ENCODE data around the gene PIGK.

The PIGK gene

DNA sequence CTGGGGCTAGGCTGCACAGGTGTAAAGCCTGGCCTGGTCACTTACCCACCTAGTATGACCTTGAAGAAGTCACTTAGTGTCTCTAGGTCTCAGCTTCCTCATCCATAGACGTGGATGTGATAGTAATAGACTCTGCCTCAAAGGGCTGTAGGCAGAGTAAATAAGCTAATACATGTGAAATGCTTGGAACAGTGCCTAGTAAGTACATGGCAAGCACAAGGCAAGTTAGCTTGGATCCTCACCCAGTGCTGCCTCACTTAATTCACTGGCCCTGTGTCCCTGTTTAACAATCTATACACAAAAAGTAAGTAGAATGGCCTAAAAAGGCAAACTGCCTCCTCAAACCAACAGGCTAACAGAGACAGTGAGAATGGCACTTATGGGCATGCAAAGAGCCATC lies 167.8 kb downstream of the PIGK start:
- H3K27me3 ChIP-seq (ENCODE audit: insufficient read depth, poor library complexity, severe bottlenecking) = no peaks in the 10 kb centered on the region
- no peak for ATAC-seq (ENCODE audit: low read depth)

DNA sequence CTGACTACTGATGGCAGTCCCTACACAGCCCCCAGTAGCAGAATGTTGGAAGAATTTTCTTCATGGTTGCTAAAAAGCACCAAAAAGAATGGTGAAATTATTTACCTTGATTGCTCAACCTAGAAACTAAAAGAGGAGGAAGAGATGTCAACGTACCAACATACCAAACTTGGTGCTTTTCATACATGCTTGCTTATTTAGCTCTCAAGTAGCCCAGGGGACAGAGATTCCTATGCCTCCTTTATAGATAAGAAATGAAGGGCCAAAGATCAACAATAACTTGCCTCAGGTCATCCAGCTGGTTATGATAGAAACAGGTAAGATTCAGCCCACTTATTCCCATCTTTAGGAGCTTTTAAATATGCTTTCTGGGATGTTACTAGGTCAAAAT lies 170.6 kb downstream of the PIGK start:
- DNase-seq (ENCODE audit: low spot score) (no peak), ATAC-seq (ENCODE audit: low read depth) (no peak)
- Histone ChIP-seq H3K36me3 (ENCODE audit: low read depth) (no peaks in the 10 kb centered on the region; the same call in 1 of the 2 replicates), H3K27ac (ENCODE audit: poor library complexity, severe bottlenecking) (no peak overlapping the region), H3K9me3 (ENCODE audit: severe bottlenecking) (no peaks in the 10 kb centered on the region), H3K4me1 (ENCODE audit: insufficient read depth, poor library complexity, severe bottlenecking) (no peaks in the 10 kb centered on the region), H3K27me3 (ENCODE audit: insufficient read depth, poor library complexity, severe bottlenecking) (no peaks in the 10 kb centered on the region), H3K4me3 (ENCODE audit: severe bottlenecking) (no peak overlapping the region)
- TF ChIP-seq, protein P1, sequence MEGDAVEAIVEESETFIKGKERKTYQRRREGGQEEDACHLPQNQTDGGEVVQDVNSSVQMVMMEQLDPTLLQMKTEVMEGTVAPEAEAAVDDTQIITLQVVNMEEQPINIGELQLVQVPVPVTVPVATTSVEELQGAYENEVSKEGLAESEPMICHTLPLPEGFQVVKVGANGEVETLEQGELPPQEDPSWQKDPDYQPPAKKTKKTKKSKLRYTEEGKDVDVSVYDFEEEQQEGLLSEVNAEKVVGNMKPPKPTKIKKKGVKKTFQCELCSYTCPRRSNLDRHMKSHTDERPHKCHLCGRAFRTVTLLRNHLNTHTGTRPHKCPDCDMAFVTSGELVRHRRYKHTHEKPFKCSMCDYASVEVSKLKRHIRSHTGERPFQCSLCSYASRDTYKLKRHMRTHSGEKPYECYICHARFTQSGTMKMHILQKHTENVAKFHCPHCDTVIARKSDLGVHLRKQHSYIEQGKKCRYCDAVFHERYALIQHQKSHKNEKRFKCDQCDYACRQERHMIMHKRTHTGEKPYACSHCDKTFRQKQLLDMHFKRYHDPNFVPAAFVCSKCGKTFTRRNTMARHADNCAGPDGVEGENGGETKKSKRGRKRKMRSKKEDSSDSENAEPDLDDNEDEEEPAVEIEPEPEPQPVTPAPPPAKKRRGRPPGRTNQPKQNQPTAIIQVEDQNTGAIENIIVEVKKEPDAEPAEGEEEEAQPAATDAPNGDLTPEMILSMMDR (IDR thresholded peaks at IDR 0.05; ENCODE audit: poor library complexity, severe bottlenecking) = no peak

More for the DNA sequence above, 167.8 kb downstream of the PIGK start:
- TF ChIP-seq, protein P1 (IDR thresholded peaks at IDR 0.05; ENCODE audit: poor library complexity, severe bottlenecking) = no peak
- Histone ChIP-seq H3K27ac (ENCODE audit: poor library complexity, severe bottlenecking) (no peak overlapping the region), H3K4me1 (ENCODE audit: insufficient read depth, poor library complexity, severe bottlenecking) (no peaks in the 10 kb centered on the region), H3K36me3 (ENCODE audit: low read depth) (no peaks in the 10 kb centered on the region; the same call in 1 of the 2 replicates), H3K9me3 (ENCODE audit: severe bottlenecking) (no peaks in the 10 kb centered on the region), H3K4me3 (ENCODE audit: severe bottlenecking) (no peak overlapping the region)
- DNase-seq (ENCODE audit: low spot score) = no peak

DNA sequence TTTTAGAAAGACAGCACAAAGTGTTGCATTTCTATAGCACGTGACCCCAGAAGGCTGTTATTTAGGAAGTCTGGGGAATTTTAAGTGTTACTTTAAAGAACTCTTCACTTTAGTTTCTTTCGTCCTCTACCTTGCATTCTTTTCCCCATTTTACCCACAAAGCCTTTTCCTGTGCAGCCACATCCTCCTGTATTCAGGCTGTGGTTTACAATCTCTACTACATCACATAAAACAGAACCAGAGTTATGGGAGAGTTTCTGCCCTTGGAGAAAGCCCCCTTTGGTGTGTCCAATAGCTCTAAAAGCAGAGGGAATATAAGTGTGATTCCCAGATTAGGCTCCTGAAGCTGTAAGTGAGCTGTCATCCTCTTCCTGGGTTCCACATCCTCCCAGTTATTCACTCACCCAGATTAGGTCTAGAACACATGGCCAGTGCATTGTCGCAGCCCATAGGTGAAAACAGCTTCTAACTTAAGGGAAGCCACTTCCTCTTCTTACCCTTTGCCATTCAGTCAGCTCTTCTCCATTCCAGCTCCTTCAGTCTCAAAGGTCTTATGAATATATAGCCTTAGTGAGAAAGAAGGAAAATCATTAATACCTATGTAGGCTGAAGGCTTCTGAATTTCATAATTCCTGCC lies 171.1 kb downstream of the PIGK start:
- H3K27ac ChIP-seq (ENCODE audit: poor library complexity, severe bottlenecking) = no peak overlapping the region
- no peak overlapping the region for H3K4me3 ChIP-seq (ENCODE audit: severe bottlenecking)
- ATAC-seq (ENCODE audit: low read depth) (no peak), DNase-seq (ENCODE audit: low spot score) (no peak)
- H3K9me3 ChIP-seq (ENCODE audit: severe bottlenecking) = no peaks in the 10 kb centered on the region
- TF ChIP-seq, protein P1 (IDR thresholded peaks at IDR 0.05; ENCODE audit: poor library complexity, severe bottlenecking) = no peak
- H3K36me3 ChIP-seq (ENCODE audit: low read depth) = no peaks in the 10 kb centered on the region; the same call in 1 of the 2 replicates
- H3K4me1 ChIP-seq (ENCODE audit: insufficient read depth, poor library complexity, severe bottlenecking) = no peaks in the 10 kb centered on the region
- H3K27me3 ChIP-seq (ENCODE audit: insufficient read depth, poor library complexity, severe bottlenecking) = no peaks in the 10 kb centered on the region

DNA sequence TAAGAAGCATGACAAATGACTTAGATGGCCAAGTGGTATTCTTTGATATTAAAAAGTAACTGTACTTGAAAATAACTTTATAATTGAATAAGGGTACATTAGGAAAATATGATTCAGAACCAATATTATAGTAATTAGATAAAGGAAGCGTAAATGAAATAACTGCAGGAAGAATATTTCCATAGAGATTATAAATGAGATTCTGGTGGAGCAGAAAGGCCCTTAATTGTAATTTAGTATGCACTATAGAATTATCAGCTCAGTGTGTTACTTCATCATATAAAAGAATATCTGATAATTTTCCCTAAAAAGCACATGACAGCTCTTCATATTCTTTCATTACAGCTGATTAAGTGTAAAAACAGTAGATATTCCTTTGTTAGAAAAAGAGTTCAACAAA lies 171.7 kb downstream of the PIGK start:
- Histone ChIP-seq H3K27me3 (ENCODE audit: insufficient read depth, poor library complexity, severe bottlenecking) (no peaks in the 10 kb centered on the region), H3K36me3 (ENCODE audit: low read depth) (no peaks in the 10 kb centered on the region; the same call in 1 of the 2 replicates), H3K27ac (ENCODE audit: poor library complexity, severe bottlenecking) (no peak overlapping the region), H3K9me3 (ENCODE audit: severe bottlenecking) (no peaks in the 10 kb centered on the region), H3K4me3 (ENCODE audit: severe bottlenecking) (no peak overlapping the region), H3K4me1 (ENCODE audit: insufficient read depth, poor library complexity, severe bottlenecking) (no peaks in the 10 kb centered on the region)
- ATAC-seq (ENCODE audit: low read depth) (no peak), DNase-seq (ENCODE audit: low spot score) (no peak)
- TF ChIP-seq, protein P1 (IDR thresholded peaks at IDR 0.05; ENCODE audit: poor library complexity, severe bottlenecking) = no peak

DNA sequence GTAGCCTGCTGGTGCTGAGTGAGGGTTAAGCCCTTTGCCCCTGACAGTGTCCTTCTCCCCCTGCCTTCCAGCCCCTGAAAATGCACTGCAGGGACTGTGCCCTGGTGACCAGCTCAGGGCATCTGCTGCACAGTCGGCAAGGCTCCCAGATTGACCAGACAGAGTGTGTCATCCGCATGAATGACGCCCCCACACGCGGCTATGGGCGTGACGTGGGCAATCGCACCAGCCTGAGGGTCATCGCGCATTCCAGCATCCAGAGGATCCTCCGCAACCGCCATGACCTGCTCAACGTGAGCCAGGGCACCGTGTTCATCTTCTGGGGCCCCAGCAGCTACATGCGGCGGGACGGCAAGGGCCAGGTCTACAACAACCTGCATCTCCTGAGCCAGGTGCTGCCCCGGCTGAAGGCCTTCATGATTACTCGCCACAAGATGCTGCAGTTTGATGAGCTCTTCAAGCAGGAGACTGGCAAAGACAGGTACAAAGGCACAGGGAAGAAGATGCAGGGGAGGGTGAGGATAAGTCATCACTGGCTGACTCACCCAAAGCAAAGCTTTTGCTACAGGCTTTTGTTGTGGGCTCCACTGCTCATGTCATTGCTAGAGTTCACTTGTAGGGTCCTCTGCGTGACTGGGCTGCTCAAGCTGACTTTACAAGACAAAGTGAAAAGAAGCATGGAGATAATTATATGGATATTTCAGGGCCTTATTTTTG lies 174.9 kb downstream of the PIGK start:
- no peak for DNase-seq (ENCODE audit: low spot score)
- H3K36me3 ChIP-seq (ENCODE audit: low read depth) = no peaks in the 10 kb centered on the region
- no peak overlapping the region for H3K27ac ChIP-seq (ENCODE audit: poor library complexity, severe bottlenecking)
- ATAC-seq (ENCODE audit: low read depth) = peak; percentile 75
- H3K4me1 ChIP-seq (ENCODE audit: insufficient read depth, poor library complexity, severe bottlenecking) = peaks cover 12% of the 10 kb centered on the region
- TF ChIP-seq, protein P1 (IDR thresholded peaks at IDR 0.05; ENCODE audit: poor library complexity, severe bottlenecking) = no peak
- H3K9me3 ChIP-seq (ENCODE audit: severe bottlenecking) = no peaks in the 10 kb centered on the region
- no peaks in the 10 kb centered on the region for H3K27me3 ChIP-seq (ENCODE audit: insufficient read depth, poor library complexity, severe bottlenecking)
- no peak overlapping the region for H3K4me3 ChIP-seq (ENCODE audit: severe bottlenecking)
